ENCODE measurements around the gene GMDS. TPM values are rescaled to one million over a fixed set of nuclear protein-coding genes. Genes with fewer than 3 reads are reported as not detected.

Gene GMDS
- total RNA-seq, 2 donors from 2014 or later, result 25.4 to 29.5 TPM

DNA sequence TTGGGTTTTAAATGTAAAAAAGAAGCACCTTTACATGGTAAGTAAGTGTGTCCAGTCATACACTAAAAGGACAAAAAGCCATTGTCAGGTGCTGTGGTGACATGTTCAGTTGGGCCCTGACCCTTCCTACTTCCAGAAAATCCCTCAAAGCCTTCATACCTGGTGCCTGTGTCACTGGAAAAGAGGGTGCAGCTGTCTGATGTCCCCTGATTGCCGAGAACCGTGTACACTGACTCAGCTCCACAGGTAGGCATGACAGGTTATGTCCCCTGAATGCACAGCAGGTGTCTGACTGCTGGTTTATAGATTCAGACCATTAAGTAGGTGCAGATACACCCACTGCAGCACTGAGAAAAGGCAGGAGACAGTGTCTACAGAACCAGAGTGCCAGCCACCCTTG, 536.6 kb downstream of the GMDS start:
- H3K4me1 Mint-ChIP-seq, result peaks cover 7% of the 10 kb centered on the region
- no peaks in the 10 kb centered on the region for H3K9me3 ChIP-seq (ENCODE audit: control insufficient read depth, low read length)
- H3K4me3 ChIP-seq (ENCODE audit: low read length), result no peak overlapping the region
- no peaks in the 10 kb centered on the region for H3K36me3 Mint-ChIP-seq (ENCODE audit: low read depth)
- H3K27ac ChIP-seq (ENCODE audit: low read depth, low read length), result no peak overlapping the region
- H3K27ac Mint-ChIP-seq, result no peak overlapping the region
- H3K9me3 Mint-ChIP-seq, result peaks cover 1% of the 10 kb centered on the region
- H3K27me3 Mint-ChIP-seq (ENCODE audit: insufficient read depth), result peaks cover 6% of the 10 kb centered on the region
- TF ChIP-seq CTCF (conservative IDR thresholded peaks at IDR 0.05), result no peak
- H3K4me3 Mint-ChIP-seq, result no peak overlapping the region
- no peak overlapping the region for H3K9ac ChIP-seq (ENCODE audit: extremely low read depth, low read length, poor library complexity, severe bottlenecking)
- peaks cover 3% of the 10 kb centered on the region for H3K4me1 ChIP-seq (ENCODE audit: control insufficient read depth, insufficient read depth, low read length)
- no peak for DNase-seq
- no peaks in the 10 kb centered on the region for H3K36me3 ChIP-seq (ENCODE audit: control insufficient read depth, insufficient read depth, low read length)
- 88 to 90% methylated on average over 2 of the region's 2 CpGs for WGBS, 2 experiments (ENCODE audit: insufficient coverage in 1 of 2, insufficient read length in 1 of 2)
- H3K27me3 ChIP-seq (ENCODE audit: control insufficient read depth, insufficient read depth, low read length, poor library complexity, severe bottlenecking), result peaks cover 15% of the 10 kb centered on the region

DNA sequence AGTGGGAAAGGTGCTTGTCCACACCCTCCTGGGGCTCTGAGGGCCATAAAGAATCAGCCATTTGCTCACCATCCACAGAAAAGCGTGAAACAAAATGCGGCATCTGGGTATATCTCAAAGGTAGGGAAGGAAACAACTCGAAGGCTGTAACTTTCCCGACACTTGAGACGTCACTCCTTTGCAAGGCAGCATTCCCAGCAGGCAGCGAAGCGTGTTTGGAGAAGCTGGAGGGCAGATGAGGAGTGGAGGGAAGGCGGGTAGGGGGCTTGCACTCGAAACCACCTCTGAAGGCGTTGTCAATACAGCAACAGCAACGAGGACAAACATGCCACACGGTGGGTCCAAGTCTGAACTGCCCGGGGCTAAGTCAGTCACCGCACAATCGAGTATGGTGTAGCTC, 537.3 kb downstream of the GMDS start:
- H3K4me3 Mint-ChIP-seq, result no peak overlapping the region
- DNase-seq, result no peak
- H3K9ac ChIP-seq (ENCODE audit: extremely low read depth, low read length, poor library complexity, severe bottlenecking), result no peak overlapping the region
- peaks cover 15% of the 10 kb centered on the region for H3K27me3 ChIP-seq (ENCODE audit: control insufficient read depth, insufficient read depth, low read length, poor library complexity, severe bottlenecking)
- H3K36me3 ChIP-seq (ENCODE audit: control insufficient read depth, insufficient read depth, low read length), result no peaks in the 10 kb centered on the region
- peaks cover 9% of the 10 kb centered on the region for H3K4me1 Mint-ChIP-seq
- 75 to 89% methylated on average over 13 to 15 of the region's 15 CpGs for WGBS, 2 experiments (ENCODE audit: insufficient coverage in 1 of 2, insufficient read length in 1 of 2)
- H3K27me3 Mint-ChIP-seq (ENCODE audit: insufficient read depth), result peaks cover 6% of the 10 kb centered on the region
- TF ChIP-seq CTCF (conservative IDR thresholded peaks at IDR 0.05), result no peak
- no peaks in the 10 kb centered on the region for H3K36me3 Mint-ChIP-seq (ENCODE audit: low read depth)
- H3K4me3 ChIP-seq (ENCODE audit: low read length), result no peak overlapping the region
- peaks cover 3% of the 10 kb centered on the region for H3K4me1 ChIP-seq (ENCODE audit: control insufficient read depth, insufficient read depth, low read length)
- H3K9me3 Mint-ChIP-seq, result no peaks in the 10 kb centered on the region
- H3K27ac Mint-ChIP-seq, result no peak overlapping the region
- no peaks in the 10 kb centered on the region for H3K9me3 ChIP-seq (ENCODE audit: control insufficient read depth, low read length)
- H3K27ac ChIP-seq (ENCODE audit: low read depth, low read length), result no peak overlapping the region

GRCh38 chr6:1705630-1706029, 539.8 kb downstream of the GMDS start:
- Histone ChIP-seq H3K27me3 (ENCODE audit: control insufficient read depth, insufficient read depth, low read length, poor library complexity, severe bottlenecking) (peaks cover 9% of the 10 kb centered on the region), H3K36me3 (ENCODE audit: control insufficient read depth, insufficient read depth, low read length) (no peaks in the 10 kb centered on the region), H3K4me3 (ENCODE audit: low read length) (no peak overlapping the region), H3K9ac (ENCODE audit: extremely low read depth, low read length, poor library complexity, severe bottlenecking) (no peak overlapping the region), H3K27ac (ENCODE audit: low read depth, low read length) (no peak overlapping the region), H3K9me3 (ENCODE audit: control insufficient read depth, low read length) (no peaks in the 10 kb centered on the region), H3K4me1 (ENCODE audit: control insufficient read depth, insufficient read depth, low read length) (peaks cover 6% of the 10 kb centered on the region)
- no peak overlapping the region for H3K4me3 Mint-ChIP-seq
- no peaks in the 10 kb centered on the region for H3K36me3 Mint-ChIP-seq (ENCODE audit: low read depth)
- H3K27ac Mint-ChIP-seq, result no peak overlapping the region
- H3K4me1 Mint-ChIP-seq, result peaks cover 19% of the 10 kb centered on the region
- no peaks in the 10 kb centered on the region for H3K9me3 Mint-ChIP-seq
- DNase-seq, result no peak
- peaks cover 5% of the 10 kb centered on the region for H3K27me3 Mint-ChIP-seq (ENCODE audit: insufficient read depth)
- WGBS, 2 experiments (ENCODE audit: insufficient coverage in 1 of 2, insufficient read length in 1 of 2), result 85 to 92% methylated on average over 6 to 8 of the region's 8 CpGs
- TF ChIP-seq CTCF (conservative IDR thresholded peaks at IDR 0.05), result no peak

All from endodermal cell (in vitro differentiated cells).